AG09309 (cell line): Measurements from ENCODE around the gene CAMK2A.

ENCODE experiments used
- DNase-seq: peaks from one replicate; pipeline ENCODE4 v3.0.0-alpha.2; 2010; ENCODE audit warnings: low read depth
- H3K4me3 ChIP-seq: 2 replicates; pipeline ENCODE4 v1.5.1; 2011; ENCODE audit warnings: mild to moderate bottlenecking, low read depth, low read length, moderate library complexity; ENCODE audit not compliant: control insufficient read depth
- CTCF ChIP-seq: IDR thresholded peaks from 2 replicates; pipeline ENCODE4 v1.5.1; 2011; ENCODE audit warnings: mild to moderate bottlenecking, low read depth, low read length, inconsistent platforms; ENCODE audit not compliant: insufficient read depth, control insufficient read depth; ENCODE audit errors: missing control alignments

Gene CAMK2A

GRCh38 chr5:150301901-150302300 is 12.3 kb upstream of the CAMK2A start:
- no peak for TF ChIP-seq CTCF
- H3K4me3 ChIP-seq: peak overlapping the region; percentile 13; the same call in 1 of the 2 replicates
- DNase-seq: no peak

- no peak for TF ChIP-seq CTCF
- no peak overlapping the region for H3K4me3 ChIP-seq
- DNase-seq: no peak
Measured at GRCh38 chr5:150301170-150301505, 11.6 kb upstream of the CAMK2A start.

- no peak for TF ChIP-seq CTCF
Measured at GRCh38 chr5:150300496-150301169, 11.1 kb upstream of the CAMK2A start.

GRCh38 chr5:150299571-150300327 is 10.2 kb upstream of the CAMK2A start:
- peak; percentile 21 for DNase-seq
- TF ChIP-seq CTCF: no peak
- H3K4me3 ChIP-seq: no peak overlapping the region

More at GRCh38 chr5:150300496-150301169, 11.1 kb upstream of the CAMK2A start:
- no peak for DNase-seq
- no peak overlapping the region for H3K4me3 ChIP-seq

GRCh38 chr5:150298701-150299451 is 9.3 kb upstream of the CAMK2A start:
- no peak for TF ChIP-seq CTCF
- DNase-seq: peak; percentile 98

GRCh38 chr5:150297934-150298595 is 8.5 kb upstream of the CAMK2A start:
- H3K4me3 ChIP-seq: no peak overlapping the region
- DNase-seq: no peak

More at GRCh38 chr5:150298701-150299451, 9.3 kb upstream of the CAMK2A start:
- H3K4me3 ChIP-seq: no peak overlapping the region

More at GRCh38 chr5:150297934-150298595, 8.5 kb upstream of the CAMK2A start:
- TF ChIP-seq CTCF: no peak
